ENCODE results near the gene TMEM131. TPM values are rescaled to one million over a fixed set of nuclear protein-coding genes. Genes with fewer than 3 reads are reported as not detected.

Gene TMEM131
- total and polyA plus RNA-seq, 7 donors: 4.8 to 37.5 (median 24.3) TPM

GRCh38 chr2:97718942-97719341, 276.8 kb downstream of the TMEM131 start:
- Histone ChIP-seq H3K4me1 (no peaks in the 10 kb centered on the region), H3K27ac (no peak overlapping the region), H3K36me3 (no peaks in the 10 kb centered on the region), H3K9me3 (no peaks in the 10 kb centered on the region), H3K27me3 (peaks cover 0 to 9% (median 3%) of the 10 kb centered on the region in 3 donors), H3K4me3 (no peak overlapping the region)
- intact Hi-C loops (cut with DNase I): no loop called here
- no peak for DNase-seq
- TF ChIP-seq POLR2A (IDR thresholded peaks at IDR 0.05) (no peak), POLR2AphosphoS5 (IDR thresholded peaks at IDR 0.05) (no peak), CTCF (IDR thresholded peaks at IDR 0.05) (no peak), EP300 (IDR thresholded peaks at IDR 0.05) (no peak)
- 49 to 67% methylated on average over 3 of the region's 3 CpGs for WGBS, 2 donors

GRCh38 chr2:97718051-97718882, 277.5 kb downstream of the TMEM131 start:
- H3K27ac ChIP-seq: no peak overlapping the region
- intact Hi-C loops (cut with DNase I): no loop called here
- no peaks in the 10 kb centered on the region for H3K4me1 ChIP-seq
- no peaks in the 10 kb centered on the region for H3K9me3 ChIP-seq
- DNase-seq: peak; percentile 55
- H3K36me3 ChIP-seq: no peaks in the 10 kb centered on the region
- H3K4me3 ChIP-seq: no peak overlapping the region
- H3K27me3 ChIP-seq: peaks cover 0 to 2% (median 0%) of the 10 kb centered on the region in 3 donors
- TF ChIP-seq POLR2A (IDR thresholded peaks at IDR 0.05): no peak
- TF ChIP-seq POLR2AphosphoS5 (IDR thresholded peaks at IDR 0.05): no peak
- TF ChIP-seq EP300 (IDR thresholded peaks at IDR 0.05): no peak
- TF ChIP-seq CTCF (IDR thresholded peaks at IDR 0.05): no peak
- 63 to 72% methylated on average over 21 of the region's 21 CpGs for WGBS, 2 donors

GRCh38 chr2:97717613-97717995, 278.1 kb downstream of the TMEM131 start:
- no peak overlapping the region for H3K4me3 ChIP-seq
- no peak for DNase-seq
- WGBS, 2 donors: 64 to 74% methylated on average over 3 of the region's 3 CpGs

GRCh38 chr2:97716695-97717612, 278.8 kb downstream of the TMEM131 start:
- intact Hi-C loops (cut with DNase I): no loop called here
- H3K36me3 ChIP-seq: no peaks in the 10 kb centered on the region
- H3K4me1 ChIP-seq: no peaks in the 10 kb centered on the region
- H3K9me3 ChIP-seq: no peaks in the 10 kb centered on the region
- no peaks in the 10 kb centered on the region for H3K27me3 ChIP-seq
- H3K4me3 ChIP-seq: no peak overlapping the region
- H3K27ac ChIP-seq: no peak overlapping the region
- no peak for TF ChIP-seq POLR2A (IDR thresholded peaks at IDR 0.05)
- TF ChIP-seq CTCF (IDR thresholded peaks at IDR 0.05): no peak
- no peak for TF ChIP-seq EP300 (IDR thresholded peaks at IDR 0.05)
- no peak for TF ChIP-seq POLR2AphosphoS5 (IDR thresholded peaks at IDR 0.05)
- WGBS, 2 donors: 84% methylated on average over 21 of the region's 21 CpGs
- DNase-seq: peak; percentile 54

More at GRCh38 chr2:97717613-97717995, 278.1 kb downstream of the TMEM131 start:
- no peaks in the 10 kb centered on the region for H3K4me1 ChIP-seq
- H3K27ac ChIP-seq: no peak overlapping the region
- H3K27me3 ChIP-seq: no peaks in the 10 kb centered on the region
- H3K9me3 ChIP-seq: no peaks in the 10 kb centered on the region
- no peaks in the 10 kb centered on the region for H3K36me3 ChIP-seq
- TF ChIP-seq POLR2A (IDR thresholded peaks at IDR 0.05) (no peak), POLR2AphosphoS5 (IDR thresholded peaks at IDR 0.05) (no peak), EP300 (IDR thresholded peaks at IDR 0.05) (no peak), CTCF (IDR thresholded peaks at IDR 0.05) (no peak)
- intact Hi-C loops (cut with DNase I): no loop called here

Measured in sigmoid colon (tissue), 7 donors.